NCI-H2227 treated with DMSO at 0.1 percent for 48 hours (cell line): ENCODE results near the gene VTCN1.
"Not testable (repeated sequence)": the region's sequence is repeated elsewhere in the genome, so short reads cannot be mapped to it uniquely, and the experiment has no call there.

Source experiments
- DNase-seq: peaks from one replicate; lab custom pipeline; 2025; lab: John Stamatoyannopoulos, UW

Gene VTCN1, protein sequence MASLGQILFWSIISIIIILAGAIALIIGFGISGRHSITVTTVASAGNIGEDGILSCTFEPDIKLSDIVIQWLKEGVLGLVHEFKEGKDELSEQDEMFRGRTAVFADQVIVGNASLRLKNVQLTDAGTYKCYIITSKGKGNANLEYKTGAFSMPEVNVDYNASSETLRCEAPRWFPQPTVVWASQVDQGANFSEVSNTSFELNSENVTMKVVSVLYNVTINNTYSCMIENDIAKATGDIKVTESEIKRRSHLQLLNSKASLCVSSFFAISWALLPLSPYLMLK

DNA sequence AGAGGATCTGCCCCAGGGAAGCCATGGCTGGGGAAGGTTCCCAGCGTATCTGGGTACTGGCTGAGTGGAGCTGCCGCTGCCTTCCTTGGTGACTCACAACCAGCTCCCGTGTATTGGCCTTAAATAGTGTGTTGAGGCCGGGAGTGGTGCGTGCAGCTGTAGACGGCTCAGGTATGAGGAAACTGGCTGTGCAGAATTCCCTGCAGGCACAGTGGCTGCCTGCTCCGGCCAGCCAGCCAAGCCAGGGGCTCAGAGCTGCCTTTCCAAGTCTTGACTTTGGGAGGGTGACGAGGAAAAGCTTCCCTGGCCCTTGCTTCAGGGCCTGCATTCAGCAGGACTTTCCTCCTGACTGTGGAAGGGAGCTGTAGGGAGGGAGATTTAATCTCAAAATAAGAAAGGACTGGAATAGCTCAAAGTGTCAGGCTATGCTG is at the start of gene VTCN1:
Gene VTCN1 (minus strand): TSS at position 97 of the 431 bp plus-strand sequence. CDS start 72 bp downstream, at position 25.
- no peak for DNase-seq

DNA sequence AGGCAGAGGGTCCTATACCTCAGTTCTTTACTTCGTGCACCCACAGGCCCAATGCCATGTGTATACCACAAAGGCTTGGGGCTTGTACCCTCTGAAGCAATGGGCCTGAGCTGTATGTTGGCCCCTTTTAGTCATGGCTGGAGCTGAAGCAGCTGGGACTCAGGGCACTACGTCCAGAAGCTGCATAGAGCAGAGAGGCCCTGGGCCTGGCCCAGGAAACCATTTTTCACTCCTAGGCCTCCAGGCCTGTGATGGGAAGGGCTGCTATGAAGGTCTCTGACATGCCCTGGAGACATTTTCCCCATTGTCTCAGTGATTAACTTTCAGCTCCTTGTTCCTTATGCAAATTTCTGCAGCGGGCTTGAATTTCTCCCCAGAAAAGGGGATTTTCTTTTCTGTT is 48.1 kb upstream of the VTCN1 start:
- no peak for DNase-seq

DNA sequence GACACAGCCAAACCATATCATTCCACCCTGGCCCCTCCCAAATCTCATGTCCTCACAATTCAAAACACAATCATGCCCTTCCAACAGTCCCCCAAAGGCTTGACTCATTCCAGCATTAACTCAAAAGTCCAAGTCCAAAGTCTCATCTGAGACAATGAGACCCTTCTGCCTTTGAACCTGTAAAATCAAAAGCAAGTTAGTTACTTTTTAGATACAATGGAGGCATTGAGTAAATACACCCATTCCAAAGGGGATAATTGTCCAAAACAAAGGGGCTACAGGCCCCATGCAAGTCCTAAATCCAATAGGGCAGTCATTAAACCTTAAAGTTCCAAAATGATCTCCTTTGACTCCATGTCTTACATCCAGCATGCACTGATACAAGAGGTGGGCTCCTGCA is 47.3 kb upstream of the VTCN1 start:
- not testable (repeated sequence) for DNase-seq

DNA sequence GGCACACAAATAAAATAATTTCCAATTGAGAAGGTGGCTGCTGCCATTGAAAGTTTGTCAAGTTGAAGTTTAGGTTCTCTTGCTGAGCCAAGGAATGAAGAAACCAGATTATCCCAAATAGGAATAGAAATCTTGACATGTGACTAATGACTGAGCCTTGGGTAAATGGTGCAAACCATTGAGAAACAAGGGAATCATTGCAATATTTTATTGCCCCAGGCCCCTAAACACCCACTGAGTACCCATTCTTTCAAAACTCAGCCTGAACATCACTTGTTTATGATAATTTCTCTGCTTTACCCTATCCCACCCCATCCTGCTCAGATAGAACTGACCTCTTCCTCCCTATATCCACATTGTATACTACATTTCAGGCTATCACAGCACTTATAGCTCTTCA is 46.6 kb upstream of the VTCN1 start:
- no peak for DNase-seq

DNA sequence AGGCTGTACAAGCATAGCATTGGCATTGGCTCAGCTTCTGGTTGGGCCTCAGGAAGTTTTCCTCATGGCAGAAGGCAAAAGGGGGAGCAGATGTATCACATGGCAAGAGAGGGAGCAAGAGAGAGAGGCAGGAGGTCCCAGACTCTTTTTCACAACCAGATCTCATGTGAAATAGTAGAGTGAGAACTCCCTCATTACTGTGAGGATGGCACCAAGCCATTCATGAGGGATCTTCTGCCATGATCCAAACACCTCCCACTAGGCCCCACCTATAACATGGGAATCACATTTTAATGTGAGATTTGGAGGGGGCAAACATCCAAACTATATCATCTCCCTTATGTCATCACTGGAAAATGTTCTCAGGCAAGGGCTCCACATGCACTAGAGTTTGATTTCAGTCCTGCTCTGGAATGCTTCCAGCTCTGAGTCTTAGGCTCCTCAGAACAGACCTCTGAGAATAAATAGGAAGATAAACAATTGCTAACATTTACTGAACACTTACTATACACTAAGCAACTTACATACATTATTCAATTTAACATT is 39.4 kb upstream of the VTCN1 start:
- DNase-seq, result no peak

GRCh38 chr1:117244971-117245370 is 34.2 kb upstream of the VTCN1 start:
- no peak for DNase-seq

- DNase-seq, result no peak
These were observed 33.6 kb upstream of the VTCN1 start for GRCh38 chr1:117244306-117244705.

GRCh38 chr1:117241512-117241911 is 30.8 kb upstream of the VTCN1 start:
- DNase-seq, result no peak

- no peak for DNase-seq
These were observed 29.8 kb upstream of the VTCN1 start for GRCh38 chr1:117240547-117240946.

DNA sequence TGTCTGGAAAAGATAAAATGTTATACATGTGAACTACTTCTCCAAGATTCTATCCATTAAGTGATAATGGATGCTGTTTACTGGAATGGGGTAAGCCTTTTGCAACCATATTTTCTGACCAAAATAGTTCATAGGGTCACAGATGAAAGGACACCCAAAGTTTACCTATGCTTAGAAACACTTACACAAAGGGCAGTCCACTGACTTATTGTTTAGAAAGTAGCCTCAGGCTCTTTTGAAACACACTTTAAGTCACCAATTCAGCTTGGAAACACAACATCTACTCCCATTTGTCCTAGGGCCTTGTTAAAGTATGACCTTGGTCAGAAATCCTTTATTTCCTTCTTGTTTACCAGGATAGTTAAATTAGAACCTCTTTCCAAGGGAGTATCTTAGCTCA is 28.7 kb upstream of the VTCN1 start:
- no peak for DNase-seq

- DNase-seq, result peak; percentile 95
These were observed 27.1 kb upstream of the VTCN1 start for GRCh38 chr1:117237726-117238381.

DNA sequence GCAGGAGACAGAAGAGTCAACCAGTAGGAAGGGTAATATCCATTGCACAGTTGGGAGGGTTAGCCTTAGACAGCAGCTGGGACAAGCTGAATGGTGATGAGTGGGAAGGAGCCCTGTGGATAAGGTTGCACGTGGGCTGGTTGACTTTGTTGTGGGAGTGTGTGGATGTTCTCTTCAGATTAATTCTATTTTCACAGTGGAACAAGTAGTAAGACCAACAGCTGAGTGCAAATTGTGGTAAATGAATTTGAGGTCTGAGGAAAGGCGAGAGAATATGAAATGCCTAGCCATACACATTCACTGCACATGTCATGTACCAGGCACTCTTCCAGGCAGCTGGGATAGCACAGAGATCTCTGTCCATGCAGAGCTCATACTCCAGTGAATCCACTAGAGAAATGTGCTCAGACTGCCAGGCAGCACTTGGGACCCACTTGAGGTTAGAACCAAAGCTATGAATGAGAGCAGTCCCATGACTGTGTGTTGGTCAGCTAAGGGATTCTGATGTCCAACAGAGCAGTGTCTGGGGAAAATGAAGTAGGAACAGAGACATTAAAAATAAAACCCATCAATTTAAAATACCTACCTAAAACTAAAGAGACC is 25.2 kb upstream of the VTCN1 start:
- no peak for DNase-seq

DNA sequence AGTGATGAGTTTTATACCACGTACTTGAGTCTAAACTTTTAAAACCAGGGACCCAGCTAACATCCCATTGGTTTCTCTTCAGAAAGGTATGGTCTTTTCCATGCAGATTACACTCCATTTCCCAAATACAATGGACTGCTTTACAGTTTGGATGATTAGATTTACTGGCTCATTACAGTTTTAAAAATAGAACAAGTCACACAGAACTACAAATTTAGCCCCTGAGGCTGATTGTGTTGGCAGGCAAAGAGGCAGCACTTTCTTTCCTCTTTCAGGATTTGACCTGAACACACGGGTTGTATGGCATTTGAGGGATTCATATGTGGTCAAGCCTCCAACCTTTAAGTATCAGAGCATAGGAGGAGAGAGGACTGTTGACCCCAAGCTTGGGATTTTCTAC is 21.8 kb upstream of the VTCN1 start:
- no peak for DNase-seq

- no peak for DNase-seq
These were observed 21.1 kb upstream of the VTCN1 start for GRCh38 chr1:117231748-117232373.

DNA sequence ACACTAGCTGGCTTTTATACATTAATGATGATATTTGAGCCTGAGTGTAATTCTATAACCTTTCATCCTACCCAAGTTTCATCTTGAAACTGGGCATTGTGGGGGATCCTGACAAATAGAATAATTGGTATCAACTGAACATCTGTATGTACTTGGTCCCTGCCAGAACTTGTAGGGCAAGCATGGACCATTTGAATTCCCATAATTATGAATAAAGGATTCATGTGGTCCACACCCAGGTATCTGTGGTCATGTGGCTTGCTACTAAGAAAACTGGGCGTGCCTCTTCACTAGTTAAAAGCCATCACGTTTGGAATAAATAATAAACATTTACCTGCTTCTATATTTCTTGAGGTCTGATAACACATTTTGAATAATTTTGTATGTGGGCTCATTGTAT is 20.6 kb upstream of the VTCN1 start:
- no peak for DNase-seq

DNA sequence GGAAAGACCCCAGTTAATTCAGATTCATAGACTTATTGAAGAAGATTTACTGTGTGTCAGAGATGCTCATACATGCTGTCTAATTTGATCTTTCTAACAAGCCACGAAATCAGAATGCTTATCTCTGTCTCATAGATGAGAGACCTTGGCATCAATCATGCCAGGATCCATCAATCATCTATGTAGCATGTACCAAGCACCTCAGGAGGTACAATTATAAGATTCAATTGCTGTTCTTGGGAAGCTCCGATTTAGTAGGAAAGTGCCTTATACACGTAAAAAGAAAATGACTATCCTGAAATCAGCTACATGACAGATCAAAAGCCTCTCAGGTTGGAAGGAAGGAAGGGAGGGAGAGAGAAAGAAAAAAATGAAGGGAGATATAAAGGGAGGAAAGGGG is 18.5 kb upstream of the VTCN1 start:
- DNase-seq, result peak; percentile 31

DNA sequence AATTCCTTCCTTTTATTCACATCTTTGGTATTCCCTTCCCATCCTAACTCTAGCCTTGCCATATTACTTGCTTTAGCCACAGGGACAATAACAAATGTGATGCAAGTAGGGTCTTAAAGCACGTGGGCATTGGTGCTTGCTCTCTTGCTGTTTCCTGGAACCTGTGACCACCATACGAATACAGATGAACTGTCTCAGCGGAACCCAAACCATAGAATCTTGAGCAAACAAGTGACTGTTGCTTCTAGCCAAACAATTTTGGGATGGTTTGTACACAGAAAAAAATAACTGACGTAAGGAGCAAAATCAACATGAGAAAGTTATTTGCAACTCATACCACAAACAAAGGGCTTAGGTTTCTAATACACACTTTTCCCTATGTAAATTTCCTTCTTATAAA is 15.2 kb upstream of the VTCN1 start:
- no peak for DNase-seq

DNA sequence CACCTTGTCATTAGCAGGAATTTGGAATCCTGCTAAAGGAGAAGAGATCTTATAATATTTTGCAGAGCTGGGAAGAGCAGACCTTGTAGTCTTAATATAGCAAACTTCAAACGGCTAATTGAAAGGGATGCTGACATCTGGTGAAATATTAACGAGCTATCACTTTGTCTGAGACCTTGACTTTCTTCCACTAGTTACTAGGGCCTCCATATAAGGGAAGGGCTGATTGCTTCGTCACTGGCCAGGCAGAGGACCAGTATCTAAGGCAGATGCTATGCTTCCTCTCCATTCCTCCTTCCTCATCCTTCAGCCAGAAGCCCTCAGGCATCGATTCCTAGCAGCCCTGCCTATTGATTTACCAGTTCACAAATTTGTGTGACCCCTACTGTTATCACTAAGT is 6.0 kb upstream of the VTCN1 start:
- DNase-seq, result no peak

DNA sequence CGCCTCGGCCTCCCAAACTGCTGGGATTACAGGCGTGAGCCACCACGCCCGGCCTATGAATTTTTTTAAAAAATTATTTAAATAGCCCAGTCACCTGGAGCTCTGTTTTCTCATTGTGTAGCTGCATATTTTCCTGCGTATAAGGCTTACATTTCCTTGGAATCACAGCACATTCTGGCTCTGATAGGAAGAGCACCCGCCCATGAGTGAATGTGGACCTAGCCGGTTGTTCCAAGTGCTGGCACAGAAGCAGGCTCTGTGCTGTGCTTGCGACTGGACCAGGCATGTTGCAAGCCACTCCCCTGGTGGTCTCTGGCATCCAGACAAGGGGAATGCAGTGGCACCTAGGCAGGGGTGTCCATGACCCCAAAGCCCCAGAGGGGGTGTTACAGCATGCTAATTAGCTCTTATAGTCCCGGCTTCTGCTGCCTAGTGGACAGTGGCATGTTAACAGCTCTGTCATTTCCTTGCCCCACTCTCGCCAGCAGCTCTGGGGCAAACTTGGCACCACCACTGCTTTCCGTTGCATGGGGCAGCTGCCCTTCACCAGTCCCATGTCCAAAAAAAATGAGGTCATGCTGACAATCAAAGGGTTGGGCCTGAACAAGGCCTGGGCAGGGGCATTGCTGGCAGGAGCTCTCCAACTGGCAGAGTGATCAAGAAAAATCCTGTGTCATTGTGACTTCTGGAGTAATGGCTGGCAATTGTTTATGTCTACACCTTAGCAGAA is 5.2 kb upstream of the VTCN1 start:
- DNase-seq, result no peak

DNA sequence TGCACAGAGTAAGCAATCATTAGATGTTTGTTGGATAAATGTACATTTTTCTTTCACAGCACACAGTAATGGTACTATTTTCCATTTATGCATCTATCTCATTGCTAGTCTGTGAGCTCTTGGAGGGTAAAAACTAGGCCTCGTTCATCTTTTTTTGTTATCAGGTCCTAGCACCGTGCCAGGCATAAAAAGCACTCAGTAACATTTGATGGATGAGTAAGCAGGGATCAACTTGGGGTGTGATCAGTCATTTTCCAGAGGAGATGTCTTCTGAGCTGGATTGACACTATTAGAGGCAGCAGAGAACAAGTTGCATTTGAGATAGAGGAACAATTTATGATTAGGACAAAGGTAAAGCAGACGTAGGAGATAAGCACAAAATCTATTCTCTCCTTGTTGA is 4.3 kb upstream of the VTCN1 start:
- DNase-seq, result no peak

- no peak for DNase-seq
These were observed 2.3 kb upstream of the VTCN1 start for GRCh38 chr1:117213046-117213445.

DNA sequence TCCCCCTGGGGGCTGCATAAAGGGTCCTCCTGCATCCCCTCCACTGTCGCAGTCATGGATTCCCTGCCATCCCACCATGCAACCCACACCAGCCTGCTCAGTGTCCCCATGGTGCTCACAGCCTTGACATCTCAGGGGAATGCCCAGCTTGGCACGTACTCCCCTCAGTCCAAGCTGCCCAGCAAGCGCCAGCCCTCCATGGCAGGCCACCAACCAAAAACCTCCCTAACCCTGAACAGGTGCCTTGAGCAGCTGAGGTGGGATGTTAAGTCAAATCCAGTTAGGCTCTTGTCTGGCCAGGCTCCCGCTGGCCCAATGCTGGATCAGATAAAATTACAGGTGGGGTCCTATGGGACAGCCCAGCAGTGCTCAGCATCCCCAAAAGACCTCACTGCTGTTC is 341 bp downstream of the VTCN1 start:
- DNase-seq, result no peak
